Stromal cell of bone marrow (primary cell): Measurements from ENCODE around the gene TANC1.

ENCODE experiments used
- DNase-seq: peaks from one replicate; pipeline ENCODE4 v3.0.0-alpha.2; 2012; ENCODE audit warnings: low read depth

The TANC1 gene

DNA sequence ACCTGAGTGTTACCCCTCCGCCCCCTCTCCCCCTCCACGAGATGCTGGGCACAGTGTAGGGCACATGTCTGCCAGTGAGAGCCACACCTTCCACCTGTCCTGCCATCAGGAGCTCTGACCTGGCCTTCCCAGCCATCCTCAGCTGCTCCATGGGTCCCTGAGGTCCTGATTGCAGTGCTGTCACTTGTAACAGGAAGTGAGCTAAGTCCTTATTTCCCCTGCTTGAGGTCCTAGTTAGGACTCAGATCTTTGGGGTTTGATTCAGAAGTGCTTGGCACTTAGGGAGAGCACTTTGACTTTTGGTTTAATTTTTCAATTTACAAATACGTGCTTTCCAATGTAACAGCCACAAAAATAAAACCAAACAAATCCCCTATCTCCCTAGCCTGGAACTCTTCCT lies 192.5 kb downstream of the TANC1 start:
- no peak for DNase-seq

DNA sequence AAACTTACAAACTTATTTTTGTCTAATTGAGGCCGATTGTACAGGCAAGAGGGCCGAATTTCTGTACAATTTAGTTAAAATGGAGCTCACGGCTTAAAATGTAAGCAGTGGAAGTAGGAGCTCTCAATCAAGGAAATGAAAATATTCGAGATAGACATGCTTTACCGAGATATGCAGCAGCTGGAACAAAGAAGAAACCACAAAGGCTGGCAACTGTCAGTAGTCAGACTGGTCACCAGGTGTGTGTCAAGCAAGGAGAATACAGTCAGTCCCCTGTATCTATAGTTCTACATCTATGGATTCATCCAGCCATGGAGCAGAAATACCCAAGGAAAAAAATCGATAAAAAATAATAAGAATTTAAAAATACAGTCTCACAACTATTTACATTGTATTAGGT lies 195.5 kb downstream of the TANC1 start:
- no peak for DNase-seq

DNA sequence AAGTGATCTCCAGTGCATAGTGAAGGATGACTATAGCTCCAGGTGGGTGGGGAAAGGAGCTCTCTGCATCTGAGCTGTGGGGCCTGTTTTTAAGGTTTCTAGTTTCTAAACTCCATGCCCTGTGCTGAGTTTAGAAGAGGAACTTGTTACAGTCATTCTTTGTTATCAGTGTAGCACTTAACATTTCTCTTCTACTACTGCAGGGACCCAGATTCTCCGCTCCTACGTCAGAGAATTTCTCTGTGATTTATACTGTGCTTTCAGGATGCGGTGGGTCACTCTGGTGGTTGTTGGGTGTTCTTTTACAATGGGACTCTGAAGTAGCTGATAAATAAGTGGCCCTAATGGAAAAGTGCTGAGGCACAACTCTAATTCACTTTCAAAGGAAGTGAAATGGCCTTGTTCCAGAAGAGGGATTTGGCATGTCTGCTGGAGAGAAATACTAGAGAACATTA lies 196.0 kb downstream of the TANC1 start:
- DNase-seq: no peak

DNA sequence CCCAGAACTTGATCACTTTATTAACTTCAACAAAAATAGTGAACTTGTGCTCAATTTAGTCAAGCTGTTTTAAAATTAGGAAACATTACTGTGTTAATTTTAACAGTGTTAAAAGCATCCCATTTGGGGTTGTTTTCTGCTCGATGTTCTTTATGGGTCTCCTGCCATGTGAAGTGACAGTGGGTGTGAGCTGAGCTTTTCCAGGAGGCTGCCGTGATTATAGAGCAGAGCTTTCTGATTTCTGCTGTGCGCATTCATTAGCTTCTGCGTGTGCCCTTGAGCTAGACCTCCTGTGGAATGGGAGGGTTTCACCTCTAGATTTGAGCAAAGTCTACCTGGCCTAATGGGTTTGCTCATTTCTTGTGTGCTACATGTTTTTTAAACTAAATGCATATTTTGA lies 196.6 kb downstream of the TANC1 start:
- no peak for DNase-seq

DNA sequence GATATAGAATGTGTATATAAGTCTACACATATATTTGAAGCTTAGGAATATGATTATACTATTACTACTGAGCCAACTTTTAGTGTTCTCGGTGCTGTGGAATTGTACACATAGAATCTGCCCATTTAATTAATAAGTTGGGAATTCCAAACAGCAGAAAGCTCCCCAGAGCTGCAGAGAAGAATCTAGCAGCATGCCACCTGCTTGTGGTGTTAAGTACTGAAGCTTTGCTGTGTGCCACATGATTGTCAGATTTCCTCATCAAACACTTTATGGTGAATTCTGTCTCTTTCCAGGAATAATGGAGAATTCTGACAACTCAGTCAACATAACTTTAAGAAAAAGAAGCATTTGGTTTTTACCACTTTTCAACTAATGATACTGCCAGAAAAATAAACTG lies 200.3 kb downstream of the TANC1 start:
- DNase-seq: no peak

DNA sequence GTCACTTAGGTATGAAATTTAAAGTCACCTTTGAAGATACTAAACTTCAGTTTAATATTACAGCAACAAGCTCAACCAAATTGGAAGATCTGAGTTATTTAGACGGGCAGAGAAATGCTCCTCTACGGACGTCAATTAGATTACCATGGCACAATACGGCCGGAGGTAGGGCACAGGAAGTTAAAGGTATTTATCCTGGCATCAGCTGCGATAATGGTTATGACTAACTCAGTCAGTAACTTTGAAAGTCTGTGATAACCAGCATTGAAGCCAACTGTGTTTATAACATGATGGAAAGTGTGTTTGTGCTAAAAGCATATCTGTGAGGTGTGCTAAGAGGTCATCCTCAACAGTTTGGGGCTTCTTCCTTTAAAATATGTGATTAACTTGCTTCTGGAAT lies 200.7 kb downstream of the TANC1 start:
- DNase-seq: no peak

DNA sequence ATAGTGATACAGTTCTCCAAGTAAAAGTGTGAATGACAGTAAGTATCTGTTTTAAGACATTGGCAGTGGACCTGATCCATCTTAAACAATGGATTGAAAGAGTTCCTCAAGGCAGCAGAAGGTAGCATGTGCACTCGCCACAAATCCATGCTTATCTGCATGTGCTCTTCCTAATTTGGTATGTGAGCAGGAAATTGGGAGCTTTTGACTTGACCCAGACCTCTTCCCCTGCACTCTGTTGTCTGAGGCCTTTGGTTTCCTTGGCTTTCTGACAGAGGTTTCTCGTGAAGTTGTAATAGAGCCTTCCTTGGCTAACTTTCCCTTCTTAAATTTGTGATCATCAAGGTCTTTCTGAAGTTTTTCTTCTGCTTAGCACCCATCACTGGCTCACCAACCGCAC lies 204.0 kb downstream of the TANC1 start:
- DNase-seq: no peak

DNA sequence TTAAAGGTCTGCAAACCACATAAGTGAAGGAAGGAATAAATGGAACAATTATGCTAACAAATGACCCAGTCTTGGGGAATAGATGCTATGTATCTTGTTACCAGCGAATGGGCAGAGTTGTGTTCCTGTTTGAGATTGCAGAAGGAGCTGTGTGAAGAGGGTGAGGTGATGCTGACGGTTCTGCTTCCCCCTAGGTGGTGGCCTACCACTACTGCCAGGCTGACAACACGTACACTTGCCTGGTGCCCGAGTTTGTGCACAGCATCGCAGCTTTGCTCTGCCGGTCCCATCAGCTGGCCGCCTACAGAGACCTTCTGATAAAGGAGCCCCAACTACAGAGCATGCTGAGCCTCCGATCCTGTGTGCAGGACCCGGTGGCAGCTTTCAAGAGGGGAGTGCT lies 206.3 kb downstream of the TANC1 start:
- no peak for DNase-seq

DNA sequence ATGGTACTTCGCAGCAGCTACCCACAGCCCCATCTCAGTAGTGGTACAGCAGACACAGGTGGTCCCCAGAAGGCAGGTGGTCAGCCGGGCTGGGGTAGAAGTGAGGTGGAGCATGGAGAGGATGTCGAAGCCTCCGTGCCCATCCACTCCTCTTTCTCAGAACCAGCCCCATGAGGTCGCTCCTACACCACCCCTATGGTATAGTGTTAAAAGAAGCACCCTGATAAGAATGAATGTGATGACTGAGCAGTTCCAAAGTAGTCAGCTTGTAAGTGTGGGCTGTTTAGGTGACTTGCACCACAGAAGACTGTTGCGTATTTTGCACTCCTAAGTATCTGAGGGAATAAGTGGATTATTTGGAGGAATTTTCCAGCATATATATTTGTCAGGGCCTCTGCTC lies 206.7 kb downstream of the TANC1 start:
- DNase-seq: no peak

DNA sequence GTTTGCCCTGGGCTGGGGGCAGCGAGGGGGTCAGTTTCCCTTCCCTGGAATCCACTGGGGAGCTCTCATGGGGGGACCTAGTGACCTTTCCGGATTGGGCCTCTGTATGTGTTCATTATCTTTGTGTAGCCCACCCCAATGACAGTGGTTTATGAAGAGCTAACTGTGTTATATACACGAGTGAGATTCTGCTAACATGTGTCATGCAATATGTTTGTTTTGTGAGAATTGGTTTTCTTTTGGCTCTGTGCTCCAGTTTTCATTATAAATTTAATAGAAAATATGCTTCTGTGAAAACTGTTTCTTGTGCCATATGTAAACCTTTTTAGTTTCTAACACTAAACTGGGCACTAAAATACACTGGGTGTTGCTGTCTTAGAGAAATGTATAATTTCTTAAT lies 207.5 kb downstream of the TANC1 start:
- DNase-seq: no peak

DNA sequence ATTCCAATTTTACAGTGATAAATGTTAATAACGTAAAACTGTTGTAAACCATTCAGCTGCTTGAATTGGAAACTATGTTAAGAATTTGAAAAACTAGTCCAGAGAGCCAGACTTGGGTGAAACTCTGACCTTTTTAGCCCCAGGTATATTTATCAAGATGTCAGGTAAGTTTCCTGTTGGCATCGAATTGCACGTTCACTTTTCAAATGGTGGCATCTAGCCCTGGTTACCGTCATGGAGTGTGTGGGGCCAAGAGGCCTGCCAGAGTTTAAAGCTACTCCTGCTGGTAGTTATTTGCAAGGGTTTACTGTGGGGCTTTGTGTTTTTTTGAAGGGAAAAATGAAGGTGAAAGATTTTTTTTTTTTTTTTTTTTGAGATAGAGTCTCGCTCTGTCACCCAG lies 208.1 kb downstream of the TANC1 start:
- DNase-seq: no peak

DNA sequence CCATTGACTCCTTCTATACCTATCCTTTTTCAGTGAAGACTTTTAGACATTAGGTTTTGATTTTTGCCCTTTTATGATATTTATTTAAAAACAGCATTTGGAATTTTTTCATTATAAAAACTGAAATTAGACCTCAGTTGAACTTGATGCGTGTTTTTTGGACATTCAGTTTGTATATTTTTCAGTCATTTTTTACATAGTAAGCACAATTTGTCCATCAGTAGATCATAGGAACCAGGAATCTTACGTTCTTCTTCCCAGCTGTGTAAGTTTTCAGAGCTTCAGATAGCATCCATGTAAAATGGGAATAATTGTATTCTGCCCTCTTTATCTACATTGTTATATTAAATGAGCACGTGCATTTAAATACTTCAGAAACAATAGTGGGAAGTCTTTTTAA lies 208.9 kb downstream of the TANC1 start:
- DNase-seq: no peak

DNA sequence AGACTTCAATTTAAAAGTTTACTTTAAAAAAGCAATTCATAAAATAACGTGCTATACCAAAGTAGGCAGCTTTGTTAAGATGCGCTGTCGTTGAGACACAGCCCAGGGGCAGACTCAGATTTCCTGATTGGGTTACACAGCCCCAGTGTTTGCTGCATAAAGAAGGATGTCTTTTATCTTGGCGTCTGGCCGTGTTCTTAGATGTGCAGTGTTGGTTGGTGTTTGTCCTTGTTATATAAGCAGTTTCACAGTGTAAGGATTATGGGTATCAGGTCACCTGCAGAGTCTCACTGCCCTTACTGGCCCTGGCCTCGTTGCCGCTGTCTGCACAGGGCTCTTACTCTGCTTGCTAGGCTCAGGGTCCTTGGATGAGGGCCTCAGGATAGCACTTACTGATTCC lies 209.5 kb downstream of the TANC1 start:
- DNase-seq: no peak

DNA sequence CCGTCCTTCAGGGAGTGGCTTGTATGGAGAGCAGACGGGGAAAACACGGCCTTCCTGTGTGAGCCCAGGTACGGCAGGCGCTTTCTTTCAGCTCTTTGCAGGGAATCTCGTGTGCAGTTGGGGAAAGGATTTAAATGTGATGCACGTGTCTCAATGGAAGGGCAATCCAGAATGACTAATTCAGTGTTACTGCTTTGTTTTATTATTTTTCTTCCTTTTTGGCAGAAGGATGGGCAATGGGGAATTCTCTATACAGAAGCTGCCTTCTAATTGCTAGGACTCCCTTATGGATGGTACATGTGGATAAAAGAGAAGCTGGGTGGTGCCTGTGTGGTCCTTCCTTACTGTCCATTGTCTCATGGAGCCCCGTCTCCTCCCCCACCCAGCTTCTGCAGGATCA lies 210.7 kb downstream of the TANC1 start:
- DNase-seq: peak; percentile 29

DNA sequence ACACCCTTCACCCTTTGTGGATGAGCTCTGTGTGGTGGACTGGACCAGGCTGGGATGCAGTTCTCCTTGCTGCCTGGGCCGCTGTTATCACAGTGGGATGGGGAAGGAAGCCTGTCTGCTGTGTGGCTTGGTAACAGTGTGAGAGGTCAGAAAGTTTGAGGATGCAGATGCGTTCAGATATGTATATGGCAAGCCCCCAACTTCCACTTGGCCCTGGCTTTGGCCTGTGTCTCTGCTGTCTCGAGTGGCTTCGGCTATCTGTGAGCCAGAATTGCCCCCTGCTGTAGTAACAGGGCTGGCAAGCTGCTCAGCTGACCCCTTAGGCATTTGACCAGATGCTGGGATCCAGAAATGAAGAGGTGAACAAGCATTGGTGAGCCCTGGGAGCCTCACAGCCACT lies 211.3 kb downstream of the TANC1 start:
- no peak for DNase-seq

DNA sequence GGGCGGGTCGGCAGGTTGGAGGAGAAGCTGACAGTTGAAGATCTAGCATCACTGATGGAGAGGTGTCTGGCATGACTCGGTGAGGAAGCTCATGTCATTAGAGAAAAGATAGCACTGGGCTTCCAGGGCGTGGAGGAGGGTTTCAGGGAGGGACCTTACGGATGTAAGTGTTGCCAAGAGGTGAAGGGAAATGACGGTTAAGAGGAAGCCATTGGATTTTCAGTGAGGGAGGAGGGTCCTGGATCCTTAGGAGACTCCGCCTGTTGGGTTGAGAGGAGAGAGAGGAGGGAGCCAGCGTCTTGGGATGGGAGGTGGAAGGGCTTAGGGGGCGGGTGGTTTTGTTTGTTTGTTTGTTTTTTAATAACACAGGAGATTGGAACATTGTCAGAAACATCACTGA lies 214.9 kb downstream of the TANC1 start:
- no peak for DNase-seq

DNA sequence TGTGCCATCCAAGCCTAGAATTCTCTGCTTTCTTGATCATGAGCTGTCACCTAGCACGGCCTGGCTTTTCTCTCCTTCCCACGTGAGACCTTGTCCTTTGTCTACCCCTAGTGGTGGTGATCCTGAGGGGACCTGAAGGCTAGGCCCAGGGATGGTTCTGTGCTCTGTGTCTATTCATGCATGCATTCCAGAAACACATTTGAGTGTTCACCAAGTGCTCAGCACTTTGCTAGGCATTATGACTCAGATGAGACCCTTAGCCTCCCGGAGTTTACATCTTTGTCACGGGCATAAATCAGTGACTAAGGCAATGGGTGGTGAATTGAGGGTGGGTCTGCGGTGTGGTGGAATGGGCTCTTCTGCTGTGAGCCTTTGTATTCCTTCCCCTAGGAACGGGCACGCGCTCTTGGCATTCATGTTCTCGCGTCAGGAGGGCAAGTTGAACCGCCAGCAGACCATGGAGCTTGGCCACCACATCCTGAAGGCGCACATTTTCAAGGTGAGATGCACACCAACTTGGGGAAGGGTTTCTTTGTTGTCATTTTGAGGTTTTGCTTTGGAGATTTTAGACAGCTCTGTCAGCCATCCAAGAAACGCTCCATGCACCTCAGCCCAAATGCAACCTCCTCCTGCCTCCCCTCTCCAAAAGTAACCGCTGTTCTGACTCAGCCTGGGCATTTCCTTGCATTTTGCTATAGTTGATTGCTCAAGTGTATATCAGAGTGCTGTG lies 217.1 kb downstream of the TANC1 start:
- DNase-seq: no peak

DNA sequence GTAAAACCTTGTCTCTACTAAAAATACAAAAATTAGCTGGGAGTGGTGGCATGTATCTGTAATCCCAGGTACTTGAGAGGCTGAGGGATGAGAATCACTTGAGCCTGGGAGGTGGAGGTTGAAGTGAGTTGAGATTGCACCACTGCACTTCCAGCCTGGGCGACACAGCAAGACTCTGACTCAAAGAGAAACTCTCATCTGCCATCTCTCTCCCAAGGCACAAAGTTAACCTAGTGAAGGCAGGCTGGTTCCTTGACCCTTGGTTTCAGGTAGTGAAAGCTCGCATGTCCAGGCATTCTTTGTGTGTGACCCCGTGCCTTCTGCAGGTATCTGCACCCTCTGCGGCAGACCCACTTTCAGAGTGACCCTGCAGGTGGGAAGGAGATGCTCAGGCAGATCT lies 218.0 kb downstream of the TANC1 start:
- DNase-seq: no peak

DNA sequence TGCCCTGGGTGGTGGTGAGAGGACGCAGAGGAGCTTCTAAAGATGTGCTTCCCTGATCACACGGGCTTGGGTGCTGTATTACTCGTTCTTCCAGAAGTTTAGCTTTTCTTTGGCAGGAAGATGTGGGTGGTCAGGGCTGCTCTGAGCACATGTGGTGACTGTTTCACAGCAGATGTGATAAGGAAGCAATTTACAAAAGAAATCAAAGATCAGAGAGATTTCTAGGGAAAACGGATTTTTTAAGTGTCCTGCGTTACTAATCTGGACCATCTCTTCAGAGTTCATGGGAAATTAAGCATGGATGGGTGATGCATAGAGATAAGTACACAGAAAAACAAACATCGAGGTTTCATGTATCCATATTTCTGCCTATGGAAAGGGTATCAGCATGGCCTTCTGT lies 218.7 kb downstream of the TANC1 start:
- DNase-seq: no peak

DNA sequence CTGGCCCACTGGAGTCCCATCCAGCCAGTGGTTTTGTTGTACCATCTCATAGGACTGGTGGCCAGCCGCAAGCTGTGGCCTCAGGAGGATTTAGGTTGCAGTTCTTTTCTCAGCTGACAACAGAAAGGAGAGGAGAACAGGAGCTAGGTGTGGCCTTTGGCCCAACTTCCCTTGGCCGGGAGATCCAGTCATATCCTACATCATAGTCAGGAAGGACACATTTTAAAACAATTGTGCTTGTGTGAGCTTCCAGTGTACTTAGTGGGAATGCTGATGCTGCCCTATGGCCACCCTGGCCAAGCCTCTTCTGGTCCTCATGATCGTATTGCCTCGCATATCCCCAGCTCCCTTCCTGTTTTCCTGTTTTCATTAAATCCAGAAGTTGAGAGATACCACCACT lies 220.0 kb downstream of the TANC1 start:
- no peak for DNase-seq

DNA sequence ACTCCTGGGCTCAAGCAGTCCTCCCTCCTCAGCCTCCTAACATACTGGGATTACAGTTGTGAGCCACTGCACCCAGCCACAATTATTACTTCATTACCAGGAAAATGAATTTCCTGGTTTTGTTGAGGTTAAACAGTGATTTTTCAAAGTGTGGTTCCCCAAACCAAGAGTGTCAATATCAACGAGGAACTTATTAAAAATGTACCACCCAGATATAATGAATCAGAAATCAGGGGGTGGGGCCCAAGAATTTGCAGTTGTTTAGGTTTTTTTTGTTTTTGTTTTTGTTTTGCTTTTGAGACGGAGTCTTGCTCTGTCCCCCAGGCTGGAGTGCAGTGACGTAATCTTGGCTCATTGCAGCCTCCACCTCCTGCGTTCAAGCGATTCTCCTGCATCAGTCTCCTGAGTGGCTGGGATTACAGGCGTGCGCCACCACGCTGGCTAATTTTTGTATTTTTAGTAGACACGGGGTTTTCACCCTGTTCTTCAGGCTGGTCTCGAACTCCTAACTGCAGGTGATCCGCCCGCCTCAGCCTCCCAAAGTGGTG lies 224.0 kb downstream of the TANC1 start:
- no peak for DNase-seq

DNA sequence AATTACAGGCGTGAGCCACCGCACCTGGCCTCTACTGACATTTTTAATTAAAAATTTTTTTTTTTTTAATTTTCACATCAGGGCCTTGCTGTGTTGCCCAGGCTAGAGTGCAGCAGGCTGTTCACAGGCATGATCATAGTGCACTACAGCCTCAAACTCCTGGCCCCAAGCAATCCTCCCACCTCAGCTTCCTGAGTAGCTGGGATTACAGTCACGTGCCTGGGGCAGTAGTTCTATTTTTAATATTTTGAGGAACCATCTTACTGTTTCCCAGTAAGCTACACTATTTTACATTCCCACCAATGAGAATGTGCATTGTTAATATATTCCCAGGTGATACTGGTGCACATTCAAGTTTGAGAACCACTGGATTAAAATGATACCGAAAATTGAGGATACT lies 225.4 kb downstream of the TANC1 start:
- DNase-seq: no peak

DNA sequence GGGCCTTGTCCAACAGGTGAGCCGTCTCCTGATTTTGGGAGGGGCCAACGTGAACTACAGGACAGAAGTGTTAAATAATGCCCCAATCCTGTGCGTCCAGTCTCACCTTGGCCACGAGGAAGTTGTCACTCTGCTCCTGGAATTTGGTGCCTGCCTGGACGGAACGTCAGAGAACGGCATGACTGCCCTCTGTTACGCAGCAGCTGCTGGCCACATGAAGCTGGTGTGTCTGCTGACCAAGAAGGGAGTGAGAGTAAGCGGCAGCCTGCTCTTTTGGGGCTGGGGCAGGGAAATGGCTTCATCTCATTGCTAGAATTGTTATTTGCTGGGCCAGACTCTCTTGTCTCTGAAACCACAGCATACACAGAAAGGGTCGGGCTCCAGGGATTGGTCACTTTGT lies 225.8 kb downstream of the TANC1 start:
- DNase-seq: no peak

DNA sequence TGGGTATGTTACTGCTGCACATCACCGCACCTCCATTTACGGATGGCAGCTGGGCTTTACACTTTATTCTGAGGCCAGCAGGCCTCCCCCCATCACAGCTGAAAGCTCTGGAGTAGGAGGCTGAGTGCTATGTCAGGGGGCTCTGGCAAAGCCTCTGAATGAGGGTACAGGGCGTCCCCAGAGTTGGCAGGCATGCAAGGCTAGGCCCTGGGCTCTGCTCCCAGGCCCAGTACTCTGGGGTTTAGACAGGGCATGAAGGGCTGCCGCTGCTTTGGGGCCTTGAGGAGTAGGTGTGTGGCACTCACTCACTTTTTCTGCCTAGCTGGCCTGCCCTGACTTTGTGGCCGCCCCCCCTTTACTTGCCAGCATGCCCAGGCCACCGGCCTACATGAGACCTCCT lies 227.3 kb downstream of the TANC1 start:
- DNase-seq: no peak
